Endometrium (tissue), 2 donors: ENCODE results near the gene PAIP2.
"Not testable (repeated sequence)": the region's sequence is repeated elsewhere in the genome, so short reads cannot be mapped to it uniquely, and the experiment has no call there.

Source experiments
- FAIRE-seq: peaks from 2 replicates; lab custom pipeline; 2012; peaks lifted over from hg19 to GRCh38; lab: Jason Lieb, UNC
- donor health status: control.
- donor health status: control.

PAIP2 gene

GRCh38 chr5:139315056-139315615 is 26.5 kb upstream of the PAIP2 start:
- FAIRE-seq, result no peak

- no peak for FAIRE-seq
Measured at GRCh38 chr5:139335811-139336210, 5.8 kb upstream of the PAIP2 start.

GRCh38 chr5:139340051-139340450 is 1.6 kb upstream of the PAIP2 start:
- no peak for FAIRE-seq

GRCh38 chr5:139341187-139341688 is 416 bp upstream of the PAIP2 start:
- FAIRE-seq, result no peak

- no peak for FAIRE-seq
Measured at GRCh38 chr5:139342423-139342723, 719 bp downstream of the PAIP2 start.

GRCh38 chr5:139343476-139343875 is 1.8 kb downstream of the PAIP2 start:
- FAIRE-seq, result no peak

GRCh38 chr5:139344177-139344576 is 2.5 kb downstream of the PAIP2 start:
- FAIRE-seq, result no peak

GRCh38 chr5:139345442-139345841 is 3.8 kb downstream of the PAIP2 start:
- not testable (repeated sequence) for FAIRE-seq

GRCh38 chr5:139347863-139348262 is 6.2 kb downstream of the PAIP2 start:
- not testable (repeated sequence) for FAIRE-seq

GRCh38 chr5:139354186-139354585 is 12.5 kb downstream of the PAIP2 start:
- no peak for FAIRE-seq

GRCh38 chr5:139355900-139356299 is 14.2 kb downstream of the PAIP2 start:
- not testable (repeated sequence) for FAIRE-seq

GRCh38 chr5:139358064-139358463 is 16.4 kb downstream of the PAIP2 start:
- no peak for FAIRE-seq

- FAIRE-seq, result no peak
Measured at GRCh38 chr5:139360384-139360783, 18.7 kb downstream of the PAIP2 start.

GRCh38 chr5:139361835-139362429 is 20.3 kb downstream of the PAIP2 start:
- FAIRE-seq, result no peak

- no peak for FAIRE-seq
Measured at GRCh38 chr5:139363937-139364336, 22.3 kb downstream of the PAIP2 start.

GRCh38 chr5:139364466-139364865 is 22.8 kb downstream of the PAIP2 start:
- FAIRE-seq, result no peak

GRCh38 chr5:139368613-139369012 is 27.0 kb downstream of the PAIP2 start:
- FAIRE-seq, result no peak

GRCh38 chr5:139369181-139369580 is 27.5 kb downstream of the PAIP2 start:
- FAIRE-seq, result no peak

- no peak for FAIRE-seq
Measured at GRCh38 chr5:139371482-139372435, 30.1 kb downstream of the PAIP2 start.

- FAIRE-seq, result no peak
Measured at GRCh38 chr5:139374909-139375308, 33.3 kb downstream of the PAIP2 start.

GRCh38 chr5:139376364-139376763 is 34.7 kb downstream of the PAIP2 start:
- no peak for FAIRE-seq

GRCh38 chr5:139377226-139377625 is 35.6 kb downstream of the PAIP2 start:
- no peak for FAIRE-seq
